Vagina (tissue), 2 donors: ENCODE measurements around the gene AFF3.

ENCODE experiments used
- POLR2A ChIP-seq, 2 donors: fragments of 450-650 bp; IDR thresholded peaks; one replicate each; pipeline ENCODE4 v1.6.1; 2017; ENCODE audit warnings: antibody characterized with exemption in 2 of 2, mild to moderate bottlenecking in 2 of 2, moderate library complexity in 2 of 2
- POLR2AphosphoS5 ChIP-seq, 2 donors: sonication (generic); formaldehyde crosslinking; IDR thresholded peaks; one replicate each; pipeline ENCODE4 v1.9.0; 2017; ENCODE audit warnings: antibody characterized with exemption in 2 of 2, mild to moderate bottlenecking in 2 of 2, low read depth in 1 of 2; ENCODE audit not compliant: insufficient read depth in 1 of 2
- TF ChIP-seq, protein P1 (sequence below), 3 experiments: fragments of 450-650 bp in 2 of 3; fragments of 200-600 bp in 1 of 3; sonication (generic) in 1 of 3; IDR thresholded peaks; one replicate each; pipeline ENCODE4 v1.5.1; 2017 to 2019; ENCODE audit warnings: antibody characterized with exemption in 3 of 3, mild to moderate bottlenecking in 2 of 3, moderate library complexity in 2 of 3

DNA sequence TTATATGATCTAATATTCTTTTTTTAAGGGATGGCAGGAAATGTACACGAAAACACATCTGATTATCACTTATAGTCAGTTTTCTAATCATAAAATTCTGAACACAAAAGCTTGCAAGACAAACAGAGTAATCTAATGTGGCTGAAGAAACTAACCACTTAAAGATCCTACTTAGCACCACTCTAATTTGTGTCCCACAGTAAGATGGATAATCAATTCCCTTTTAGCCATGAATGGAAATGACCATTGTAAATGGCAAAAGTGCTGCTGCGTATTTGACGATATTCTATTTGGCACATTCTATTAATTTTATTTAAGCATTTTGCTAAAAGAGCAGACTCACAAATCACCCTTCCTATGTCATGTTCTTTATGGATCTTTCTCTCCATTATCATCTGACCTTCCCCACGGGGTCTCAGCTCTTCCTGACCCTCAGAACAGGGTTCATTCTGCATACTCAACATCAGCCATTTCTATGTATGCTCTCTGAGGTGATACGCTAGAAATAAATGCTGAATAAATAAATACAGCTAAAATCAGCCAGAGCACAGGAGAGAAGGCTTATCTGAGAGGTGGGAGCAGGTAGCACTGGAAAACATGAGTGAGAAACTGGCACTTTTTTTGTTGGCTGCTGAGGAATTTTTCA, 295.8 kb downstream of the AFF3 start:
- TF ChIP-seq POLR2AphosphoS5 (IDR thresholded peaks at IDR 0.05; ENCODE audit: insufficient read depth in 1 of 2, low read depth in 1 of 2) (no peak), POLR2A (IDR thresholded peaks at IDR 0.05) (no peak)
- TF ChIP-seq, protein P1, sequence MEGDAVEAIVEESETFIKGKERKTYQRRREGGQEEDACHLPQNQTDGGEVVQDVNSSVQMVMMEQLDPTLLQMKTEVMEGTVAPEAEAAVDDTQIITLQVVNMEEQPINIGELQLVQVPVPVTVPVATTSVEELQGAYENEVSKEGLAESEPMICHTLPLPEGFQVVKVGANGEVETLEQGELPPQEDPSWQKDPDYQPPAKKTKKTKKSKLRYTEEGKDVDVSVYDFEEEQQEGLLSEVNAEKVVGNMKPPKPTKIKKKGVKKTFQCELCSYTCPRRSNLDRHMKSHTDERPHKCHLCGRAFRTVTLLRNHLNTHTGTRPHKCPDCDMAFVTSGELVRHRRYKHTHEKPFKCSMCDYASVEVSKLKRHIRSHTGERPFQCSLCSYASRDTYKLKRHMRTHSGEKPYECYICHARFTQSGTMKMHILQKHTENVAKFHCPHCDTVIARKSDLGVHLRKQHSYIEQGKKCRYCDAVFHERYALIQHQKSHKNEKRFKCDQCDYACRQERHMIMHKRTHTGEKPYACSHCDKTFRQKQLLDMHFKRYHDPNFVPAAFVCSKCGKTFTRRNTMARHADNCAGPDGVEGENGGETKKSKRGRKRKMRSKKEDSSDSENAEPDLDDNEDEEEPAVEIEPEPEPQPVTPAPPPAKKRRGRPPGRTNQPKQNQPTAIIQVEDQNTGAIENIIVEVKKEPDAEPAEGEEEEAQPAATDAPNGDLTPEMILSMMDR (IDR thresholded peaks at IDR 0.05): no peak
